Posterior vena cava (tissue), 2 donors: ENCODE data around the gene CNST. TPM values are rescaled to one million over a fixed set of nuclear protein-coding genes. Genes with fewer than 3 reads are reported as not detected.

Source experiments
- total RNA-seq, 2 donors: library from RNA; stranded (reverse); fragmentation: NEBNext Ultra II Directional; extraction: Animal tissue kit (Norgen Biotek cat#: 25700); gene quantifications; one replicate each; pipeline ENCODE4 v1.2.1, GENCODE V29; 2021
- donor health status: DM: yes; HTN: yes; CAD: no.
- donor health status: DM: yes; HTN: yes; CAD: no.

The CNST gene
- total RNA-seq, 2 donors from 2014 or later = 27.9 to 29.8 TPM

Other genes starting within 250 kb of the CNST start
- gene SMYD3, start 59.2 kb upstream of the CNST start, total RNA-seq = 10 to 100 TPM; 16.7 to 18.2 TPM
- gene TFB2M, start 195 bp upstream of the CNST start, total RNA-seq = 1 to 10 TPM; 6.9 to 7.3 TPM
- gene SCCPDH, start 158.0 kb downstream of the CNST start, total RNA-seq = 10 to 100 TPM; 22.7 to 23.2 TPM